RWPE2 (cell line): Measurements from ENCODE around the gene UMODL1.

Experiments used
- ATAC-seq: fragments of 200-7000 bp; cut with Tn5 transposase; 3 replicates; pipeline ENCODE4 v1.9.1; 2021; ENCODE audit warnings: low read depth
- DNase-seq: peaks from one replicate; pipeline ENCODE4 v3.0.0-alpha.2; 2020; ENCODE audit warnings: low spot score
- H3K27ac ChIP-seq: fragments of 450-650 bp; 2 replicates; pipeline ENCODE4 v1.5.1; 2017; ENCODE audit warnings: mild to moderate bottlenecking; ENCODE audit not compliant: poor library complexity, severe bottlenecking
- H3K27me3 ChIP-seq: fragments of 250-450 bp; sonication (Bioruptor Pico); 2 replicates; pipeline ENCODE4 v1.5.1; 2021; ENCODE audit warnings: mild to moderate bottlenecking, moderate library complexity; ENCODE audit not compliant: insufficient read depth, poor library complexity, severe bottlenecking
- H3K36me3 ChIP-seq: fragments of 250-450 bp; sonication (Bioruptor Pico); 2 replicates; pipeline ENCODE4 v1.5.1; 2020; ENCODE audit warnings: low read depth, mild to moderate bottlenecking, moderate library complexity
- H3K4me1 ChIP-seq: fragments of 250-450 bp; sonication (Bioruptor Pico); 2 replicates; pipeline ENCODE4 v1.5.1; 2021; ENCODE audit warnings: mild to moderate bottlenecking, moderate library complexity; ENCODE audit not compliant: insufficient read depth, poor library complexity, severe bottlenecking
- H3K4me3 ChIP-seq: fragments of 250-450 bp; sonication (Bioruptor Pico); 2 replicates; pipeline ENCODE4 v1.5.1; 2021; ENCODE audit warnings: mild to moderate bottlenecking, moderate library complexity; ENCODE audit not compliant: severe bottlenecking
- H3K9me3 ChIP-seq: fragments of 250-450 bp; sonication (Bioruptor Pico); 2 replicates; pipeline ENCODE4 v1.5.1; 2021; ENCODE audit warnings: mild to moderate bottlenecking, moderate library complexity; ENCODE audit not compliant: severe bottlenecking
- TF ChIP-seq, protein P1 (sequence below): fragments of 450-650 bp; IDR thresholded peaks from one replicate; pipeline ENCODE4 v1.5.1; 2017; ENCODE audit warnings: mild to moderate bottlenecking, moderate library complexity; ENCODE audit not compliant: poor library complexity, severe bottlenecking

Gene UMODL1

GRCh38 chr21:42028766-42029425 is 42.2 kb upstream of the UMODL1 start:
- Histone ChIP-seq H3K4me3 (no peak overlapping the region), H3K27me3 (no peaks in the 10 kb centered on the region), H3K9me3 (no peaks in the 10 kb centered on the region), H3K27ac (no peak overlapping the region), H3K36me3 (no peaks in the 10 kb centered on the region), H3K4me1 (no peaks in the 10 kb centered on the region)
- DNase-seq = no peak
- TF ChIP-seq, protein P1, sequence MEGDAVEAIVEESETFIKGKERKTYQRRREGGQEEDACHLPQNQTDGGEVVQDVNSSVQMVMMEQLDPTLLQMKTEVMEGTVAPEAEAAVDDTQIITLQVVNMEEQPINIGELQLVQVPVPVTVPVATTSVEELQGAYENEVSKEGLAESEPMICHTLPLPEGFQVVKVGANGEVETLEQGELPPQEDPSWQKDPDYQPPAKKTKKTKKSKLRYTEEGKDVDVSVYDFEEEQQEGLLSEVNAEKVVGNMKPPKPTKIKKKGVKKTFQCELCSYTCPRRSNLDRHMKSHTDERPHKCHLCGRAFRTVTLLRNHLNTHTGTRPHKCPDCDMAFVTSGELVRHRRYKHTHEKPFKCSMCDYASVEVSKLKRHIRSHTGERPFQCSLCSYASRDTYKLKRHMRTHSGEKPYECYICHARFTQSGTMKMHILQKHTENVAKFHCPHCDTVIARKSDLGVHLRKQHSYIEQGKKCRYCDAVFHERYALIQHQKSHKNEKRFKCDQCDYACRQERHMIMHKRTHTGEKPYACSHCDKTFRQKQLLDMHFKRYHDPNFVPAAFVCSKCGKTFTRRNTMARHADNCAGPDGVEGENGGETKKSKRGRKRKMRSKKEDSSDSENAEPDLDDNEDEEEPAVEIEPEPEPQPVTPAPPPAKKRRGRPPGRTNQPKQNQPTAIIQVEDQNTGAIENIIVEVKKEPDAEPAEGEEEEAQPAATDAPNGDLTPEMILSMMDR = no peak
- ATAC-seq = no peak

DNA sequence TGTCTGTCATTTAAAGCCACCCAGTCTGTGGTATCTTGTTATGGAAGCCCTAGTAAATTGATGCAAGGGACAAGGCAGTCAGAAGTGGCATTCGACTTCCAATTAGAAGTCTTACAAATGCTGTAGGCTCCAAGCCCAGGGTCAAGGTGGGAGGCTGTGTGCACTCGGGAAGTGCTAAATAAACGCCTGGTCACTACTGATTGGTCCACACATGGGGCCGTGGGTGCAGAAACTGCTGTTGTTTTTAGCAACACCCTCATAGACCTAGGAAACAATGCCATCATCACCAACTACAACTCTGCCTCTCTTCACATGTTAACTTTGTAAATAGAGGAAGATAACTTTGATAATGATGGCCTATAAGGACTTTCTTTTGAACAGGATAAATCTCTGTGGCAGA is 40.8 kb upstream of the UMODL1 start:
- Histone ChIP-seq H3K27me3 (no peaks in the 10 kb centered on the region), H3K4me3 (no peak overlapping the region), H3K27ac (no peak overlapping the region), H3K9me3 (no peaks in the 10 kb centered on the region), H3K36me3 (no peaks in the 10 kb centered on the region), H3K4me1 (no peaks in the 10 kb centered on the region)
- TF ChIP-seq, protein P1 = no peak
- no peak for ATAC-seq
- no peak for DNase-seq

DNA sequence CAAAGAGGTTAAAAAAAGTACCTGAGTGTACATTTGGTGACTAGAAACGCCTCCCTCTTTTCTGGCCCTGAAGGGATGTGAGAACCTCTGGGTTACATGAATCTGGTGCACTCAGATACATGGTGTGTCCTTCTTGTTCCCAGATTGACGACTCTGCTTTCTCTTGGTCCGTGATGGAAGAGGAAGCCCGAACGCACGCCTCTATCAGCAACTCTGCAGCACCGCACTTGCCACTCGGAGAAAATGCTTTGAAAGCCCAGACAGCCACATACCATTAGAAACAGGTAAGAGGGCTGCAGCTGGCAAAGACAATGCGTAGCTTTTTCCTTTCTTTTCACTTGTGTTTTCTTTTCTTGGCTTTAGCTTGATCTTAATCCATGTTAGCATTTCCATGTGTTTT is 39.9 kb upstream of the UMODL1 start:
- H3K9me3 ChIP-seq = no peaks in the 10 kb centered on the region
- no peaks in the 10 kb centered on the region for H3K27me3 ChIP-seq
- no peak overlapping the region for H3K4me3 ChIP-seq
- ATAC-seq (no peak), DNase-seq (no peak)
- no peaks in the 10 kb centered on the region for H3K36me3 ChIP-seq
- H3K4me1 ChIP-seq = no peaks in the 10 kb centered on the region
- no peak overlapping the region for H3K27ac ChIP-seq
- TF ChIP-seq, protein P1 = no peak

- TF ChIP-seq, protein P1 = no peak
- Histone ChIP-seq H3K4me1 (no peaks in the 10 kb centered on the region), H3K27ac (no peak overlapping the region), H3K27me3 (no peaks in the 10 kb centered on the region), H3K9me3 (no peaks in the 10 kb centered on the region), H3K36me3 (no peaks in the 10 kb centered on the region), H3K4me3 (no peak overlapping the region)
- no peak for ATAC-seq
- DNase-seq = no peak
Observed at GRCh38 chr21:42031816-42032215, 39.3 kb upstream of the UMODL1 start.

DNA sequence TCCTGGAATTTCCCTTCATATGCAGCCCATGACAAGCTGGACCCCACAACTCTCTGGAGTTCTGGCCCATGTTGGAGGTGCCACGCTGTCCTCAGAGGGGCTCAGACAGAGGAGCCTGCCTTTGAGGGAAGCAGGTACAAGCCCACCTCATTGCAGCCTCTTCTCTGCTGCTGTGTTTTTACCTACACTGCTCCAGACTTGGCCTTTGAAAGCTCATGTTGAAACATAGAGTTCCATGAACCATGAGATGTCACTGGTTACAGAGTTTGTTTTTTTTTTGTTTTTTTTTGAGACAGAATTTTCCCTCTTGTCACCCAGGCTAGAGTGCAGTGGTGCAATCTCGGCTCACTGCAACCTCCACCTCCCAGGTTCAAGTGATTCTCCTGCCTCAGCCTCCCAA is 38.9 kb upstream of the UMODL1 start:
- Histone ChIP-seq H3K9me3 (no peaks in the 10 kb centered on the region), H3K4me3 (no peak overlapping the region), H3K27ac (no peak overlapping the region), H3K36me3 (no peaks in the 10 kb centered on the region), H3K4me1 (no peaks in the 10 kb centered on the region), H3K27me3 (no peaks in the 10 kb centered on the region)
- DNase-seq (no peak), ATAC-seq (no peak)
- TF ChIP-seq, protein P1 = no peak
